ENCODE results near the gene CFAP73. TPM values are rescaled to one million over a fixed set of nuclear protein-coding genes. Genes with fewer than 3 reads are reported as not detected.
A peak's percentile ranks its signal among the peaks of the same experiment; 100 is the strongest.

Gene CFAP73
- total RNA-seq, 6 experiments from 2014 or later = 0.17 TPM; not detected in 5

DNA sequence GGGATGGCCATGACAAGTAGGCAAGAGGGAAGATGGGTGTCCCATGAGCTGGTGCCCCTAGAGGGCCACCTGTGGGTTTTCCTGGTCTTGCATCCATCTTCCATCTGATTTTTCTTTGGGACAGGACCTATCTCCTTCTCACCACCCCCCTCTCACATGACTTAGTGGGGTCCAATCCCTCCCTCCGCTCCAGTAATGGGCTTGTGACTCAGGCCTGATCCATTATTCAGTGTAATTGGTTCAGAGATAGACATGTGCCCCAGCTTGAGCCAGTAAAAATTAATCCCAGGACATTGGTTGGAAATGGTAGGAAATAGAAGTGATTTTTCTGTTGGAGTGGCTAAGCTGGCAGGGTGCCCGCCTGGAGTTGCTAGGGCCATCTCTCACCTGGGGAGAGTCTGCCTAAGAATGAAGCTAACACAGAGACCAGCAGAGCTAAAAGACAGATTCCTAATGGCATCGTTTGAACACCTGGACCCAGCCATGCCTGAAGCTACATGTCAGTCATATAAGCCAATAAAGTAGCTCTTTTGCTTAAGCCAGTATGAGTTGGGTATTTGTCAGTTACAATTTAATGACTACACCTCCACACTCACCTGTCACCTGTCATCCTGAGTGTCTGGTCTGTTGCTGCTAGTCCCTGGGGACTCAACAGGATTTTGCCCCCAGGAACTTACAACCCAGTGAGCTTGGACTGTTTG lies 28.7 kb upstream of the CFAP73 start:
- DNase-seq = no peak
- Mint-ChIP-seq H3K4me1 (ENCODE audit: low read depth) (no peaks in the 10 kb centered on the region), H3K36me3 (ENCODE audit: low read depth) (no peaks in the 10 kb centered on the region; the same call in 1 of the 2 replicates), H3K4me3 (no peak overlapping the region), H3K27ac (no peak overlapping the region), H3K27me3 (ENCODE audit: insufficient read depth) (peaks cover 10% of the 10 kb centered on the region), H3K9me3 (peaks cover 7% of the 10 kb centered on the region; the same call in 1 of the 2 replicates)
- TF ChIP-seq CTCF (IDR thresholded peaks at IDR 0.05) = 0 out of 2 replicates have a peak, but pooled peaks have one; percentile 6

DNA sequence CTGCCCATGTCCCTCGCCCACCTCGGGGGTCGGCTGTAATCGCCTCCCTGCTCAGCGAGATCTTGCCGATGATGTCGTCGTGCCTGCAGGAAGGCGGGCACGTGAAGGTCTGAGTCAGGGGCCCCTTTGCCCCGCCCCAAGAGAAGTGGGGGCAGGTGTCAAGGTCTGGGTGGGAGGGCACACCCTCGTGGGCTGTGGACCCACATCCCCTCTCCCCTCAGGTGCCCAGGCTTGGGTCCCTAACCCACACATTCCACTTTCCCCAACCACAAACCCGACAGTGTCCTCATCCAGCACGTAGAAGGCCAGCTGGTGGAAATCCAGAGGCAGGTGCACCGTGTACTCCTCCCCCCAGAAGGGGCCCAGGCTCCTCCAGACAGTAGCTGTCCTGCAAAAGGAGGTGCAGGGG lies 21.7 kb upstream of the CFAP73 start:
- H3K27me3 Mint-ChIP-seq (ENCODE audit: insufficient read depth) = peaks cover 15% of the 10 kb centered on the region
- no peaks in the 10 kb centered on the region; the same call in 1 of the 2 replicates for H3K36me3 Mint-ChIP-seq (ENCODE audit: low read depth)
- H3K27ac Mint-ChIP-seq = no peak overlapping the region
- peaks cover 7% of the 10 kb centered on the region; the same call in 1 of the 2 replicates for H3K9me3 Mint-ChIP-seq
- no peak for TF ChIP-seq CTCF (IDR thresholded peaks at IDR 0.05)
- DNase-seq = no peak
- no peaks in the 10 kb centered on the region for H3K4me1 Mint-ChIP-seq (ENCODE audit: low read depth)
- no peak overlapping the region for H3K4me3 Mint-ChIP-seq

GRCh38 chr12:113128802-113129663 lies 20.5 kb upstream of the CFAP73 start:
- H3K4me3 Mint-ChIP-seq = no peak overlapping the region
- no peak for TF ChIP-seq CTCF (IDR thresholded peaks at IDR 0.05)
- peaks cover 19% of the 10 kb centered on the region for H3K27me3 Mint-ChIP-seq (ENCODE audit: insufficient read depth)
- H3K36me3 Mint-ChIP-seq (ENCODE audit: low read depth) = no peaks in the 10 kb centered on the region
- H3K27ac Mint-ChIP-seq = no peak overlapping the region
- no peaks in the 10 kb centered on the region for H3K9me3 Mint-ChIP-seq
- H3K4me1 Mint-ChIP-seq (ENCODE audit: low read depth) = no peaks in the 10 kb centered on the region
- no peak for DNase-seq

- peaks cover 20% of the 10 kb centered on the region for H3K27me3 Mint-ChIP-seq (ENCODE audit: insufficient read depth)
- no peaks in the 10 kb centered on the region for H3K4me1 Mint-ChIP-seq (ENCODE audit: low read depth)
- H3K36me3 Mint-ChIP-seq (ENCODE audit: low read depth) = no peaks in the 10 kb centered on the region
- no peak overlapping the region for H3K4me3 Mint-ChIP-seq
- no peak for TF ChIP-seq CTCF (IDR thresholded peaks at IDR 0.05)
- no peak for DNase-seq
- H3K27ac Mint-ChIP-seq = no peak overlapping the region
- no peaks in the 10 kb centered on the region for H3K9me3 Mint-ChIP-seq
Observed at GRCh38 chr12:113129664-113130456, 19.7 kb upstream of the CFAP73 start.

DNA sequence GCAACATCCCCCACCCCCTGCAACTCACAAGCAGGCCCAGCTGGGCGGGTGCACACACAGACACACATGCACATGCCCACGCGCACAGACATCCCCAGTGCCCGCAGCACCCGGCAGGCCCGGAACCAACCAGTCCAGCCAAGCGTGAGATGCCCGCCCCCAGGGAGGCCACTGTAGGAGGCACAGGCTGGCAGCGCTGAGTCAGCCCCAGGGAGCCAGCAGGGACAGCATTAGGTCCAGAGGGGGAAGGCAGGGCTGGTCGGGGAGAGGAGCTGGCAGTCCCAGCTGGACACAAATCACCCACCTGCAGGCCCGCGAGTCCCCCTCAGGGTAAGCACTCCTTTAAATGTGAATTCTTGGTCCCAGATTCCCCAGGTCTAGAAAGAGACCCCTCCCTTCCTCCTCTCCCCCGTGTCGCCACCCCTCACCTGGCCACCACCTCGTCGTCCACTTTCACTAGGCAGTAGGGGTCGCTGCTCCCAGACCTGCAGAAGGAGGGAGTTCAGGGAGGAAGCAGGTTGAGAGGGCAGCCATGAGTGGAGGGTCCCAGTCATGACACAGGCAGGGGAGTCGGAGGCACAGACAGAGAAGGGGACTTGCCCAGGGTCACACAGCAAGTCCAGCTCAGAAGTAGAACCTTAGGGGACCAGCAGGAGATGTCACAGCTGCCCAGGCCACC lies 18.9 kb upstream of the CFAP73 start:
- H3K27me3 Mint-ChIP-seq (ENCODE audit: insufficient read depth) = peaks cover 22% of the 10 kb centered on the region
- H3K4me3 Mint-ChIP-seq = no peak overlapping the region
- DNase-seq = no peak
- no peaks in the 10 kb centered on the region for H3K4me1 Mint-ChIP-seq (ENCODE audit: low read depth)
- no peaks in the 10 kb centered on the region for H3K9me3 Mint-ChIP-seq
- peak; percentile 42 for TF ChIP-seq CTCF (IDR thresholded peaks at IDR 0.05)
- H3K27ac Mint-ChIP-seq = no peak overlapping the region
- no peaks in the 10 kb centered on the region for H3K36me3 Mint-ChIP-seq (ENCODE audit: low read depth)
